NCI-H2227 treated with DMSO at 0.1 percent for 48 hours (cell line): Measurements from ENCODE around the gene CD59.
"Not testable (repeated sequence)": the region's sequence is repeated elsewhere in the genome, so short reads cannot be mapped to it uniquely, and the experiment has no call there.

ENCODE experiments used
- DNase-seq: peaks from one replicate; lab custom pipeline; 2025; lab: John Stamatoyannopoulos, UW

Gene CD59

GRCh38 chr11:33692541-33692940 lies 43.7 kb downstream of the CD59 start:
- no peak for DNase-seq

- DNase-seq, result no peak
These were observed 44.2 kb downstream of the CD59 start for GRCh38 chr11:33692013-33692504.

GRCh38 chr11:33691066-33691864 lies 45.0 kb downstream of the CD59 start:
- no peak for DNase-seq

GRCh38 chr11:33690290-33691065 lies 45.7 kb downstream of the CD59 start:
- no peak for DNase-seq

GRCh38 chr11:33689501-33689900 lies 46.7 kb downstream of the CD59 start:
- DNase-seq, result no peak

GRCh38 chr11:33689085-33689484 lies 47.1 kb downstream of the CD59 start:
- no peak for DNase-seq

- peak; percentile 67 for DNase-seq
These were observed 48.3 kb downstream of the CD59 start for GRCh38 chr11:33687733-33688479.

GRCh38 chr11:33685082-33685481 lies 51.1 kb downstream of the CD59 start:
- DNase-seq, result no peak

GRCh38 chr11:33684003-33684706 lies 52.1 kb downstream of the CD59 start:
- no peak for DNase-seq

- no peak for DNase-seq
These were observed 53.8 kb downstream of the CD59 start for GRCh38 chr11:33682446-33682845.

- no peak for DNase-seq
These were observed 54.2 kb downstream of the CD59 start for GRCh38 chr11:33682019-33682418.

GRCh38 chr11:33678616-33679015 lies 57.6 kb downstream of the CD59 start:
- not testable (repeated sequence) for DNase-seq

GRCh38 chr11:33674035-33674814 lies 62.0 kb downstream of the CD59 start:
- no peak for DNase-seq

GRCh38 chr11:33672273-33672672 lies 64.0 kb downstream of the CD59 start:
- DNase-seq, result no peak

GRCh38 chr11:33670250-33671011 lies 65.8 kb downstream of the CD59 start:
- DNase-seq, result no peak

GRCh38 chr11:33669598-33670249 lies 66.5 kb downstream of the CD59 start:
- DNase-seq, result no peak

- DNase-seq, result no peak
These were observed 67.1 kb downstream of the CD59 start for GRCh38 chr11:33668951-33669596.

- DNase-seq, result no peak
These were observed 67.8 kb downstream of the CD59 start for GRCh38 chr11:33668468-33668825.

- DNase-seq, result no peak
These were observed 68.3 kb downstream of the CD59 start for GRCh38 chr11:33667819-33668467.
